22Rv1 (cell line): ENCODE results near the gene TRAPPC1.

ENCODE experiments used
- CTCF ChIP-seq: fragments of 450-650 bp; IDR thresholded peaks from 2 replicates; pipeline ENCODE4 v1.5.1; 2017; ENCODE audit warnings: mild to moderate bottlenecking
- ZFX ChIP-seq: fragments of 450-650 bp; IDR thresholded peaks from 2 replicates; pipeline ENCODE4 v1.6.1; 2017; ENCODE audit warnings: antibody characterized with exemption, borderline replicate concordance

GRCh38 chr17:7912927-7913524, 18.7 kb downstream of the TRAPPC1 start:
- TF ChIP-seq CTCF (peak; percentile 83), ZFX (no peak)
